ENCODE results near the gene TRIO. TPM values are rescaled to one million over a fixed set of nuclear protein-coding genes. Genes with fewer than 3 reads are reported as not detected.

TRIO gene
- polyA plus RNA-seq, 1 of the 3 experiments (the other 2 are of a cell fraction) = 229 TPM

GRCh38 chr5:14323466-14323865 lies 180.3 kb downstream of the TRIO start:
- H2AFZ ChIP-seq (ENCODE audit: low read depth) = no peak overlapping the region
- 98% methylated on average over 7 of the region's 7 CpGs for WGBS (ENCODE audit: low lambda C conversion rate)
- H3K9me3 ChIP-seq = no peaks in the 10 kb centered on the region
- no peak overlapping the region for H3K4me3 ChIP-seq (ENCODE audit: low read depth in 2 of 2, low read length in 1 of 2)
- peaks cover 47 to 54% of the 10 kb centered on the region in 2 experiments for H3K36me3 ChIP-seq (replicated peaks in 1 of 2; ENCODE audit: control insufficient read depth in 1 of 2, insufficient read depth in 2 of 2, low read length in 1 of 2)
- no peak for DNase-seq
- TF ChIP-seq RAD21 (IDR thresholded peaks at IDR 0.05; ENCODE audit: low read length) (no peak), SMC3 (IDR thresholded peaks at IDR 0.05; ENCODE audit: low read depth, low read length) (no peak), POLR2AphosphoS5 (IDR thresholded peaks at IDR 0.05; ENCODE audit: low read depth, low read length) (no peak), TCF12 (IDR thresholded peaks at IDR 0.05) (no peak), FOXJ3 (CRISPR knock-in tag; IDR thresholded peaks at IDR 0.05) (no peak), IRF3 (IDR thresholded peaks at IDR 0.05; ENCODE audit: low read depth, low read length) (no peak), GATA2 (CRISPR knock-in tag; IDR thresholded peaks at IDR 0.05) (no peak), GABPA (IDR thresholded peaks at IDR 0.05; ENCODE audit: low read depth) (no peak), JUND (IDR thresholded peaks at IDR 0.05) (no peak), RFX5 (IDR thresholded peaks at IDR 0.05; ENCODE audit: low read length) (no peak), USF1 (IDR thresholded peaks at IDR 0.05; ENCODE audit: borderline replicate concordance, low read depth) (no peak)
- TF ChIP-seq, protein P1, sequence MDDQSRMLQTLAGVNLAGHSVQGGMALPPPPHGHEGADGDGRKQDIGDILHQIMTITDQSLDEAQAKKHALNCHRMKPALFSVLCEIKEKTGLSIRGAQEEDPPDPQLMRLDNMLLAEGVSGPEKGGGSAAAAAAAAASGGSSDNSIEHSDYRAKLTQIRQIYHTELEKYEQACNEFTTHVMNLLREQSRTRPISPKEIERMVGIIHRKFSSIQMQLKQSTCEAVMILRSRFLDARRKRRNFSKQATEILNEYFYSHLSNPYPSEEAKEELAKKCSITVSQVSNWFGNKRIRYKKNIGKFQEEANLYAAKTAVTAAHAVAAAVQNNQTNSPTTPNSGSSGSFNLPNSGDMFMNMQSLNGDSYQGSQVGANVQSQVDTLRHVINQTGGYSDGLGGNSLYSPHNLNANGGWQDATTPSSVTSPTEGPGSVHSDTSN (IDR thresholded peaks at IDR 0.05) = no peak
- H3F3A ChIP-seq (replicated peaks; ENCODE audit: insufficient read depth) = peaks cover 21% of the 10 kb centered on the region
- H3K4me2 ChIP-seq = no peak overlapping the region
- peaks cover 99% of the 10 kb centered on the region for H3K79me2 ChIP-seq (ENCODE audit: insufficient read depth)
- peaks cover 56% of the 10 kb centered on the region for H4K20me1 ChIP-seq (ENCODE audit: insufficient read depth)
- CTCF ChIA-PET = interaction anchor here (0.6 to 2.3 kb wide), 5 partner anchors 10 to 325 kb away, joined by 3 to 12 read pairs (median 4); no protein-coding TSS in a partner anchor
- no peak overlapping the region for H3K27ac ChIP-seq (ENCODE audit: low read depth in 2 of 2, low read length in 1 of 2)
- H3K9me2 ChIP-seq = no peaks in the 10 kb centered on the region
- peaks cover 0 to 11% of the 10 kb centered on the region in 2 experiments; a peak in 1 of 4 replicates for H3K4me1 ChIP-seq (ENCODE audit: control insufficient read depth in 1 of 2, insufficient read depth in 2 of 2, low read depth in 1 of 2, low read length in 1 of 2)
- POLR2A ChIA-PET = no interaction called here
- H3K27me3 ChIP-seq (ENCODE audit: insufficient read depth) = no peaks in the 10 kb centered on the region
- H3K9ac ChIP-seq = no peak overlapping the region

DNA sequence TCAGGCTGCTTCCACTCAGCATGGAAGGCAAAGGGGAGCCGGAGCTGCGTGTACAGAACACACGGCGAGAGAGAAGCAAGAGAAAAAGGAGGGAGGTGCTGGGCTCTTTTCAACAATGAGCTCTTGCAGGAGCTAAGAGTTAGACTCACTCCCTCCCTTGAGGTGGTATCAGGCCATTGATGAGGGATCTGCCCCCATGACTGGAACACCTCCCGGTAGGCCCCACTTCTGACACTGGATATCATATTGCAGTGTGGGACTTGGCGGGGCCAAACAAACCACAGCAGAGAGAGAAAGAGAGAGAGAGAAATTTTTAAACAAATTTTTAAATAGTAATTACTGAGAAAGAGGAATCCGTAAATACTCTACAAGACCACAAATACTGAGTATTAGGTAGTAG lies 182.2 kb downstream of the TRIO start:
- Histone ChIP-seq H3K36me3 (replicated peaks in 1 of 2; ENCODE audit: control insufficient read depth in 1 of 2, insufficient read depth in 2 of 2, low read length in 1 of 2) (peaks cover 38 to 53% of the 10 kb centered on the region in 2 experiments), H3K9me2 (no peaks in the 10 kb centered on the region), H3K27me3 (ENCODE audit: insufficient read depth) (no peaks in the 10 kb centered on the region), H3K9me3 (no peaks in the 10 kb centered on the region), H3F3A (replicated peaks; ENCODE audit: insufficient read depth) (peaks cover 25% of the 10 kb centered on the region), H3K4me1 (ENCODE audit: control insufficient read depth in 1 of 2, insufficient read depth in 2 of 2, low read depth in 1 of 2, low read length in 1 of 2) (peaks cover 0 to 11% of the 10 kb centered on the region in 2 experiments; a peak in 1 of 4 replicates), H4K20me1 (ENCODE audit: insufficient read depth) (peaks cover 60% of the 10 kb centered on the region), H3K4me2 (no peak overlapping the region), H3K27ac (ENCODE audit: low read depth in 2 of 2, low read length in 1 of 2) (no peak overlapping the region; a peak in 1 of 4 replicates), H3K79me2 (ENCODE audit: insufficient read depth) (peaks cover 99% of the 10 kb centered on the region), H3K9ac (no peak overlapping the region), H2AFZ (ENCODE audit: low read depth) (no peak overlapping the region), H3K4me3 (ENCODE audit: low read depth in 2 of 2, low read length in 1 of 2) (no peak overlapping the region)
- ChIA-PET CTCF (interaction anchor here (1.2 to 3.1 kb wide), 6 partner anchors 12 to 49 kb away, joined by 3 to 13 read pairs (median 4); no protein-coding TSS in a partner anchor), POLR2A (no interaction called here)
- no peak for DNase-seq
- WGBS (ENCODE audit: low lambda C conversion rate) = 96% methylated on average over 7 of the region's 7 CpGs
- TF ChIP-seq, protein P2, sequence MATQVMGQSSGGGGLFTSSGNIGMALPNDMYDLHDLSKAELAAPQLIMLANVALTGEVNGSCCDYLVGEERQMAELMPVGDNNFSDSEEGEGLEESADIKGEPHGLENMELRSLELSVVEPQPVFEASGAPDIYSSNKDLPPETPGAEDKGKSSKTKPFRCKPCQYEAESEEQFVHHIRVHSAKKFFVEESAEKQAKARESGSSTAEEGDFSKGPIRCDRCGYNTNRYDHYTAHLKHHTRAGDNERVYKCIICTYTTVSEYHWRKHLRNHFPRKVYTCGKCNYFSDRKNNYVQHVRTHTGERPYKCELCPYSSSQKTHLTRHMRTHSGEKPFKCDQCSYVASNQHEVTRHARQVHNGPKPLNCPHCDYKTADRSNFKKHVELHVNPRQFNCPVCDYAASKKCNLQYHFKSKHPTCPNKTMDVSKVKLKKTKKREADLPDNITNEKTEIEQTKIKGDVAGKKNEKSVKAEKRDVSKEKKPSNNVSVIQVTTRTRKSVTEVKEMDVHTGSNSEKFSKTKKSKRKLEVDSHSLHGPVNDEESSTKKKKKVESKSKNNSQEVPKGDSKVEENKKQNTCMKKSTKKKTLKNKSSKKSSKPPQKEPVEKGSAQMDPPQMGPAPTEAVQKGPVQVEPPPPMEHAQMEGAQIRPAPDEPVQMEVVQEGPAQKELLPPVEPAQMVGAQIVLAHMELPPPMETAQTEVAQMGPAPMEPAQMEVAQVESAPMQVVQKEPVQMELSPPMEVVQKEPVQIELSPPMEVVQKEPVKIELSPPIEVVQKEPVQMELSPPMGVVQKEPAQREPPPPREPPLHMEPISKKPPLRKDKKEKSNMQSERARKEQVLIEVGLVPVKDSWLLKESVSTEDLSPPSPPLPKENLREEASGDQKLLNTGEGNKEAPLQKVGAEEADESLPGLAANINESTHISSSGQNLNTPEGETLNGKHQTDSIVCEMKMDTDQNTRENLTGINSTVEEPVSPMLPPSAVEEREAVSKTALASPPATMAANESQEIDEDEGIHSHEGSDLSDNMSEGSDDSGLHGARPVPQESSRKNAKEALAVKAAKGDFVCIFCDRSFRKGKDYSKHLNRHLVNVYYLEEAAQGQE (IDR thresholded peaks at IDR 0.05; ENCODE audit: low read depth, low read length) = no peak
- no peak for TF ChIP-seq NRF1 (IDR thresholded peaks at IDR 0.05; ENCODE audit: low read depth, low read length)
- no peak for TF ChIP-seq RFX5 (IDR thresholded peaks at IDR 0.05; ENCODE audit: low read length)
- TF ChIP-seq MXI1 (IDR thresholded peaks at IDR 0.05; ENCODE audit: low read depth, low read length) = no peak
- TF ChIP-seq IRF3 (IDR thresholded peaks at IDR 0.05; ENCODE audit: low read depth, low read length) = no peak
- TF ChIP-seq JUND (IDR thresholded peaks at IDR 0.05) = no peak
- TF ChIP-seq SMC3 (IDR thresholded peaks at IDR 0.05; ENCODE audit: low read depth, low read length) = no peak
- TF ChIP-seq USF1 (IDR thresholded peaks at IDR 0.05; ENCODE audit: borderline replicate concordance, low read depth) = no peak
- TF ChIP-seq USF2 (IDR thresholded peaks at IDR 0.05; ENCODE audit: borderline replicate concordance, low read depth, low read length) = no peak
